GM21825 (cell line): ENCODE data around the gene AFF2.
"Not testable (repeated sequence)": the region's sequence is repeated elsewhere in the genome, so short reads cannot be mapped to it uniquely, and the experiment has no call there.

Source experiments
- ATAC-seq: cut with Tn5 transposase; IDR thresholded peaks from one replicate; pipeline ENCODE4 v1.9.1; 2021; ENCODE audit warnings: mild to moderate bottlenecking, moderate library complexity; ENCODE audit not compliant: unreplicated experiment

Gene AFF2

GRCh38 chrX:148629434-148629833, 129.0 kb downstream of the AFF2 start:
- no peak for ATAC-seq

GRCh38 chrX:148632444-148632843, 132.0 kb downstream of the AFF2 start:
- no peak for ATAC-seq

- no peak for ATAC-seq
Measured at GRCh38 chrX:148633218-148633908, 132.9 kb downstream of the AFF2 start.

- no peak for ATAC-seq
Measured at GRCh38 chrX:148634591-148634990, 134.2 kb downstream of the AFF2 start.

- no peak for ATAC-seq
Measured at GRCh38 chrX:148643460-148643859, 143.0 kb downstream of the AFF2 start.

- ATAC-seq: no peak
Measured at GRCh38 chrX:148647651-148648050, 147.2 kb downstream of the AFF2 start.

GRCh38 chrX:148649145-148649795, 148.9 kb downstream of the AFF2 start:
- no peak for ATAC-seq

GRCh38 chrX:148658115-148658730, 157.8 kb downstream of the AFF2 start:
- ATAC-seq: no peak

- ATAC-seq: no peak
Measured at GRCh38 chrX:148659481-148659880, 159.1 kb downstream of the AFF2 start.

GRCh38 chrX:148661035-148661434, 160.6 kb downstream of the AFF2 start:
- ATAC-seq: no peak

- no peak for ATAC-seq
Measured at GRCh38 chrX:148662014-148662413, 161.6 kb downstream of the AFF2 start.

- no peak for ATAC-seq
Measured at GRCh38 chrX:148664171-148664570, 163.8 kb downstream of the AFF2 start.

GRCh38 chrX:148664995-148665394, 164.6 kb downstream of the AFF2 start:
- ATAC-seq: no peak

GRCh38 chrX:148669175-148669574, 168.8 kb downstream of the AFF2 start:
- not testable (repeated sequence) for ATAC-seq

GRCh38 chrX:148670277-148670676, 169.9 kb downstream of the AFF2 start:
- no peak for ATAC-seq

- ATAC-seq: no peak
Measured at GRCh38 chrX:148672517-148672916, 172.1 kb downstream of the AFF2 start.

- no peak for ATAC-seq
Measured at GRCh38 chrX:148681605-148682004, 181.2 kb downstream of the AFF2 start.

GRCh38 chrX:148682206-148682605, 181.8 kb downstream of the AFF2 start:
- ATAC-seq: no peak

GRCh38 chrX:148691456-148691855, 191.0 kb downstream of the AFF2 start:
- no peak for ATAC-seq

- no peak for ATAC-seq
Measured at GRCh38 chrX:148695255-148695654, 194.8 kb downstream of the AFF2 start.

- ATAC-seq: no peak
Measured at GRCh38 chrX:148698221-148698620, 197.8 kb downstream of the AFF2 start.

GRCh38 chrX:148700021-148700420, 199.6 kb downstream of the AFF2 start:
- ATAC-seq: no peak
